ENCODE measurements around the gene GOLGA6A. TPM values are rescaled to one million over a fixed set of nuclear protein-coding genes. Genes with fewer than 3 reads are reported as not detected.
"Not testable (repeated sequence)": the region's sequence is repeated elsewhere in the genome, so short reads cannot be mapped to it uniquely, and the experiment has no call there.

Gene GOLGA6A
- total RNA-seq, 1 experiment from 2014 or later, result 6.0 TPM

GRCh38 chr15:74060251-74060650, 22.1 kb downstream of the GOLGA6A start (continued):
- no peak for TF ChIP-seq ZBTB21 (CRISPR knock-in tag; IDR thresholded peaks at IDR 0.05; ENCODE audit: borderline replicate concordance)
- TF ChIP-seq FOXP4 (CRISPR knock-in tag; IDR thresholded peaks at IDR 0.05), result no peak
- TF ChIP-seq SMAD4 (CRISPR knock-in tag; IDR thresholded peaks at IDR 0.05), result no peak

- POLR2A ChIA-PET; H3K27ac Mint-ChIP-seq; DNase-seq (ENCODE audit: low spot score); ATAC-seq; H3K4me3 Mint-ChIP-seq; H3K36me3 Mint-ChIP-seq: not testable (repeated sequence)
- CTCF ChIA-PET, result interaction anchor here (1.0 kb wide), 1 partner anchor 248 kb away, joined by 3 read pairs; no protein-coding TSS in a partner anchor
- Mint-ChIP-seq H3K4me1 (peaks cover 11% of the 10 kb centered on the region), H3K27me3 (ENCODE audit: low read depth) (peaks cover 29% of the 10 kb centered on the region), H3K9me3 (peaks cover 20% of the 10 kb centered on the region)
Measured at GRCh38 chr15:74059050-74059833, 23.1 kb downstream of the GOLGA6A start.

GRCh38 chr15:74056330-74056729, 26.0 kb downstream of the GOLGA6A start:
- ATAC-seq; DNase-seq (ENCODE audit: low spot score); H3K27ac Mint-ChIP-seq; H3K36me3 Mint-ChIP-seq; POLR2A ChIA-PET; H3K4me3 Mint-ChIP-seq: not testable (repeated sequence)
- Mint-ChIP-seq H3K4me1 (peaks cover 17% of the 10 kb centered on the region), H3K9me3 (peaks cover 20% of the 10 kb centered on the region), H3K27me3 (ENCODE audit: low read depth) (peaks cover 31% of the 10 kb centered on the region)
- CTCF ChIA-PET, result interaction anchor here (0.7 to 1.1 kb wide), 7 partner anchors 17 to 266 kb away, joined by 3 to 6 read pairs (median 4); no protein-coding TSS in a partner anchor

GRCh38 chr15:74055804-74056203, 26.5 kb downstream of the GOLGA6A start:
- Mint-ChIP-seq H3K36me3 (peaks cover 4% of the 10 kb centered on the region; the same call in 1 of the 2 replicates), H3K9me3 (peaks cover 20% of the 10 kb centered on the region), H3K4me1 (peaks cover 17% of the 10 kb centered on the region), H3K4me3 (no peak overlapping the region), H3K27ac (no peak overlapping the region), H3K27me3 (ENCODE audit: low read depth) (peaks cover 31% of the 10 kb centered on the region)
- CTCF ChIA-PET, result interaction anchor here (0.7 to 1.1 kb wide), 8 partner anchors 16 to 267 kb away, joined by 3 to 6 read pairs (median 4); no protein-coding TSS in a partner anchor
- DNase-seq (ENCODE audit: low spot score) (no peak), ATAC-seq (no peak)
- TF ChIP-seq NR2C2 (CRISPR knock-in tag; IDR thresholded peaks at IDR 0.05), result no peak
- TF ChIP-seq SP1 (CRISPR knock-in tag; conservative IDR thresholded peaks at IDR 0.05), result no peak
- no peak for TF ChIP-seq HMGA2 (CRISPR knock-in tag; IDR thresholded peaks at IDR 0.05)
- no peak for TF ChIP-seq GTF2I (CRISPR knock-in tag; conservative IDR thresholded peaks at IDR 0.05)
- POLR2A ChIA-PET, result interaction anchor here (0.7 kb wide), 2 partner anchors 15 to 88 kb away, joined by 5 to 8 read pairs; no protein-coding TSS in a partner anchor

- POLR2A ChIA-PET, result interaction anchor here (1.0 kb wide), 1 partner anchor 80 kb away, joined by 3 read pairs; no protein-coding TSS in a partner anchor
Measured at GRCh38 chr15:74053941-74054529, 28.3 kb downstream of the GOLGA6A start.

More at GRCh38 chr15:74053941-74054529, 28.3 kb downstream of the GOLGA6A start:
- H3K36me3 Mint-ChIP-seq, result no peaks in the 10 kb centered on the region; the same call in 1 of the 2 replicates
- DNase-seq (ENCODE audit: low spot score) (peak; percentile 82), ATAC-seq (peak; percentile 97)
- CTCF ChIA-PET, result interaction anchor here (0.6 to 10.6 kb wide), 47 partner anchors 9 to 1221 kb away, joined by 3 to 163 read pairs (median 6); partner anchors contain the start of genes CCDC33, PML and STRA6
- no peak overlapping the region for H3K27ac Mint-ChIP-seq
- H3K4me3 Mint-ChIP-seq, result no peak overlapping the region
- H3K4me1 Mint-ChIP-seq, result peaks cover 17% of the 10 kb centered on the region
- TF ChIP-seq CTCF (IDR thresholded peaks at IDR 0.05) (peak; percentile 73), FOXK1 (CRISPR knock-in tag; IDR thresholded peaks at IDR 0.05) (no peak)
- peaks cover 12% of the 10 kb centered on the region for H3K9me3 Mint-ChIP-seq
- peaks cover 21% of the 10 kb centered on the region for H3K27me3 Mint-ChIP-seq (ENCODE audit: low read depth)
